CD4-positive, alpha-beta memory T cell (primary cell): ENCODE measurements around the gene OR5P2. TPM values are rescaled to one million over a fixed set of nuclear protein-coding genes. Genes with fewer than 3 reads are reported as not detected.

Source experiments
- CTCF ChIA-PET: fragments of 350-600 bp; sonication (Branson Sonifier 250); formaldehyde crosslinking; loops from one replicate; lab custom pipeline; 2021; ENCODE audit warnings: inconsistent platforms; ENCODE audit not compliant: partially characterized antibody; lab: Charles Lee
- POLR2A ChIA-PET: fragments of 350-600 bp; sonication (Branson Sonifier 250); formaldehyde crosslinking; loops from one replicate; lab custom pipeline; 2021; ENCODE audit not compliant: partially characterized antibody; lab: Charles Lee
- DNase-seq, 5 donors: peaks; one replicate each; pipeline versions ENCODE4 v3.0.0 to v3.0.0-alpha.2; 2020 to 2022; ENCODE audit warnings: mixed read lengths in 1 of 5
- H3K27ac ChIP-seq: one replicate; pipeline ENCODE4 v1.7.0; 2013; ENCODE audit warnings: low read depth, low read length
- H3K27me3 ChIP-seq: 2 replicates; pipeline ENCODE4 v1.7.0; 2013; ENCODE audit warnings: mild to moderate bottlenecking, low read length, moderate library complexity; ENCODE audit not compliant: insufficient read depth
- H3K36me3 ChIP-seq: 2 replicates; pipeline ENCODE4 v1.7.0; 2013; ENCODE audit warnings: mild to moderate bottlenecking, low read length, moderate library complexity; ENCODE audit not compliant: insufficient read depth
- H3K4me1 ChIP-seq: 2 replicates; pipeline ENCODE4 v1.7.0; 2013; ENCODE audit warnings: mild to moderate bottlenecking, low read length, moderate library complexity; ENCODE audit not compliant: insufficient read depth
- H3K4me3 ChIP-seq, 2 donors: one replicate each; pipeline ENCODE4 v1.7.0; 2013; ENCODE audit warnings: low read length in 2 of 2, mild to moderate bottlenecking in 1 of 2
- H3K9me3 ChIP-seq, 2 donors: one replicate each; pipeline ENCODE4 v1.7.0; 2013; ENCODE audit warnings: low read length in 2 of 2, control low read depth in 1 of 2; ENCODE audit not compliant: control insufficient read depth in 1 of 2
- H3K27ac Mint-ChIP-seq, 7 donors: one replicate each; pipeline ENCODE4 v1.8.0; 2020 to 2021; ENCODE audit warnings: mixed read lengths in 7 of 7, mild to moderate bottlenecking in 6 of 7, inconsistent platforms in 3 of 7, moderate library complexity in 3 of 7
- H3K27me3 Mint-ChIP-seq, 2 donors: one replicate each; pipeline ENCODE4 v1.8.0; 2020 to 2021; ENCODE audit warnings: mixed read lengths in 2 of 2
- H3K36me3 Mint-ChIP-seq, 2 donors: one replicate each; pipeline ENCODE4 v1.8.0; 2020 to 2021; ENCODE audit warnings: mixed read lengths in 2 of 2, inconsistent platforms in 1 of 2, mild to moderate bottlenecking in 1 of 2
- H3K4me1 Mint-ChIP-seq, 4 donors: one replicate each; pipeline ENCODE4 v1.8.0; 2020 to 2021; ENCODE audit warnings: mixed read lengths in 4 of 4, mild to moderate bottlenecking in 1 of 4
- H3K4me3 Mint-ChIP-seq, 8 donors: one replicate each; pipeline ENCODE4 v1.8.0; 2020 to 2021; ENCODE audit warnings: mixed read lengths in 8 of 8, mild to moderate bottlenecking in 7 of 8, moderate library complexity in 6 of 8, inconsistent platforms in 3 of 8
- H3K9me3 Mint-ChIP-seq, 8 donors: one replicate each; pipeline ENCODE4 v1.8.0; 2020 to 2021; ENCODE audit warnings: mixed read lengths in 8 of 8, mild to moderate bottlenecking in 5 of 8, inconsistent platforms in 3 of 8, moderate library complexity in 1 of 8
- intact Hi-C: fragments of 100-400 bp; cut with micrococcal nuclease; formaldehyde crosslinking; loops from one replicate; pipeline ENCODE4 v1.15.1; 2023
- polyA plus RNA-seq, 2 donors: library from polyadenylated mRNA; unstranded; fragments of 300-500 nt; fragmentation: Illumina TruSeq; gene quantifications; one replicate each; pipeline ENCODE4 v1.2.3, GENCODE V29; 2021
- total RNA-seq, 2 experiments: library from RNA; stranded (reverse); gene quantifications; one replicate each; pipeline ENCODE4 v1.2.3, GENCODE V29; 2021

OR5P2 gene
- total RNA-seq, result not detected
- not detected for polyA plus RNA-seq

DNA sequence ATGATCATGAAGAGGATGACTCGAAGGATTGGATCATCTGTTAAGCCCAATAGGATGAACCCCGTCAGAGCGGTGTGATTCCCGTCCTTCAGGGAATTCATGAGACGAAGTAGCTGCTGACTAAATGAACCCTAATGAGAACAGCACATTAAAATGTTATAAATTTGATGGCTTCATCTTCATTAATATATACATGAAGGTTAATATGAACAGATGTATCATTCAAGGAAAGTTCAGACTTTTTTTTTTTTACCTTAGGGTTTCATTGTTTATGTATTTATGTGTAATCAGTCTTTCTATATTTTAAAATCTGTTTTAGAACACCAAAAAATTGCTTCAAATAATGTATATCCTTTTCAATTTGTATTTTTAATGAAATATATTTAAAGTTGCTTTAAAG lies at the start of gene OR5P2:
OR5P2 (minus strand) TSS at position 101 of the 400 bp plus-strand sequence; CDS start at position 101, 0 bp downstream.
- intact Hi-C loops, result no loop called here
- Histone ChIP-seq H3K9me3 (no peaks in the 10 kb centered on the region), H3K4me3 (no peak within 1 kb of the TSS), H3K36me3 (no peaks in the 10 kb centered on the region), H3K27ac (no peak within 1 kb of the TSS), H3K4me1 (no peaks in the 10 kb centered on the region), H3K27me3 (no peaks in the 10 kb centered on the region)
- Mint-ChIP-seq H3K27me3 (peaks cover 4 to 5% of the 10 kb centered on the region in 2 donors), H3K4me3 (no peak within 1 kb of the TSS), H3K9me3 (peaks cover 0 to 11% (median 2%) of the 10 kb centered on the region in 8 donors), H3K27ac (no peak within 1 kb of the TSS), H3K4me1 (no peaks in the 10 kb centered on the region), H3K36me3 (no peaks in the 10 kb centered on the region)
- ChIA-PET CTCF (no interaction called here), POLR2A (no interaction called here)
- DNase-seq, result no peak

- CTCF ChIA-PET, result no interaction called here
Measured at GRCh38 chr11:7846003-7846402, 49.3 kb upstream of the OR5P2 start.

GRCh38 chr11:7844986-7845385 lies 48.2 kb upstream of the OR5P2 start:
- H3K9me3 Mint-ChIP-seq, result peaks cover 0 to 6% (median 0%) of the 10 kb centered on the region in 8 donors
- DNase-seq, result no peak
- intact Hi-C loops, result no loop called here
- CTCF ChIA-PET, result no interaction called here
- H3K27me3 Mint-ChIP-seq, result peaks cover 6 to 7% of the 10 kb centered on the region in 2 donors
- no peaks in the 10 kb centered on the region for H3K36me3 Mint-ChIP-seq
- POLR2A ChIA-PET, result no interaction called here
- Histone ChIP-seq H3K27ac (no peak overlapping the region), H3K4me3 (no peak overlapping the region), H3K4me1 (no peaks in the 10 kb centered on the region), H3K9me3 (no peaks in the 10 kb centered on the region), H3K27me3 (no peaks in the 10 kb centered on the region), H3K36me3 (no peaks in the 10 kb centered on the region)
- no peak overlapping the region for H3K27ac Mint-ChIP-seq
- no peak overlapping the region for H3K4me3 Mint-ChIP-seq
- no peaks in the 10 kb centered on the region for H3K4me1 Mint-ChIP-seq

More at GRCh38 chr11:7846003-7846402, 49.3 kb upstream of the OR5P2 start:
- Histone ChIP-seq H3K4me3 (no peak overlapping the region), H3K27me3 (no peaks in the 10 kb centered on the region), H3K27ac (no peak overlapping the region), H3K9me3 (no peaks in the 10 kb centered on the region), H3K36me3 (no peaks in the 10 kb centered on the region), H3K4me1 (no peaks in the 10 kb centered on the region)
- Mint-ChIP-seq H3K4me3 (no peak overlapping the region), H3K9me3 (peaks cover 0 to 6% (median 0%) of the 10 kb centered on the region in 8 donors), H3K27me3 (peaks cover 6 to 7% of the 10 kb centered on the region in 2 donors), H3K27ac (no peak overlapping the region), H3K4me1 (no peaks in the 10 kb centered on the region), H3K36me3 (no peaks in the 10 kb centered on the region)
- POLR2A ChIA-PET, result no interaction called here
- no peak for DNase-seq
- intact Hi-C loops, result no loop called here

DNA sequence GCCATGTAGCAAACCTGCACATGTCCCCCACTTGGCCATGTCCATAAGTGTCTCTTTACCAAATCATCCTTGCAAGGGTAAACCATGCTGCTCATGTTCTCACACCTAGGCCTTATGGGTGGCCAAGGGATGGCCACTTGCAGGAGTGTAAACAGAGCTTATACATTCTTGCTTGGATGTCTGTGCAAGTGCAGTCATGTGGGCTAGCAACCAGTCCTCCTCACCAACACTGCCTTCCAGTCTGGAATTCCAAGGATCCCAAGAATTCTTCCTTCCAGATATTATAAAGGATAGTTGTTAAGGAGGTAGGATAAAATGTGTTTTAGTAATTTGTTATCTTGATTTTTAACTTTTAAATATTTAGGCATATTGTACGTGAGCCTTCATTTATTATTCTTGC lies 47.8 kb upstream of the OR5P2 start:
- Mint-ChIP-seq H3K27ac (no peak overlapping the region), H3K27me3 (peaks cover 6 to 7% of the 10 kb centered on the region in 2 donors)

DNA sequence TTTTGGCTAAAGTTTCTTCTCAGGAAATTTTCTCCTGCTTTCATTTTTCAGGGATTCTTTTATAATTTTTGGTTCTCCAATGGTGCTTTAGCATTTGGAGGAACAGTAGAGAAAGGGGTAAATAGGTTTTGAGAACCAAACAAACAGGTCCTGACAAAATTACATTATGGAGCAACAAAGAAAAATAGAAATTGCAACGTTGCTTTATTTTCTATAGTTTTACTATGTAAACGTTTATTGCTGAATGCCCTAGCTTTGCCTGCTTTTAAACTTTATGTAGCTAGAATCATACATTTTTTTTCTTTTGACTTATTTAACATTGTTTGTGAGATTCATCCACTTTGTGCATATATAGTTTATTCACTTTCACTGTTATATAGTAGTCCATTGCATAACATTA lies 43.8 kb upstream of the OR5P2 start:
- Mint-ChIP-seq H3K9me3 (peaks cover 0 to 6% (median 0%) of the 10 kb centered on the region in 8 donors), H3K27ac (no peak overlapping the region), H3K36me3 (no peaks in the 10 kb centered on the region), H3K4me3 (no peak overlapping the region), H3K27me3 (peaks cover 4 to 7% of the 10 kb centered on the region in 2 donors), H3K4me1 (no peaks in the 10 kb centered on the region)
- H3K4me3 ChIP-seq, result no peak overlapping the region
- no peak for DNase-seq
- intact Hi-C loops, result no loop called here
- POLR2A ChIA-PET, result no interaction called here
- CTCF ChIA-PET, result no interaction called here
- no peaks in the 10 kb centered on the region for H3K27me3 ChIP-seq
- no peaks in the 10 kb centered on the region for H3K9me3 ChIP-seq
- no peaks in the 10 kb centered on the region for H3K4me1 ChIP-seq
- no peak overlapping the region for H3K27ac ChIP-seq
- H3K36me3 ChIP-seq, result no peaks in the 10 kb centered on the region

More for the DNA sequence above, 47.8 kb upstream of the OR5P2 start:
- no peaks in the 10 kb centered on the region for H3K36me3 Mint-ChIP-seq
- H3K27ac ChIP-seq, result no peak overlapping the region
- no peaks in the 10 kb centered on the region for H3K4me1 Mint-ChIP-seq
- ChIA-PET CTCF (no interaction called here), POLR2A (no interaction called here)
- no peak overlapping the region for H3K4me3 ChIP-seq
- no peaks in the 10 kb centered on the region for H3K36me3 ChIP-seq
- no peaks in the 10 kb centered on the region for H3K27me3 ChIP-seq
- intact Hi-C loops, result no loop called here
- H3K9me3 ChIP-seq, result no peaks in the 10 kb centered on the region
- no peaks in the 10 kb centered on the region for H3K4me1 ChIP-seq
- no peak for DNase-seq
- H3K4me3 Mint-ChIP-seq, result no peak overlapping the region
- peaks cover 0 to 6% (median 0%) of the 10 kb centered on the region in 8 donors for H3K9me3 Mint-ChIP-seq

DNA sequence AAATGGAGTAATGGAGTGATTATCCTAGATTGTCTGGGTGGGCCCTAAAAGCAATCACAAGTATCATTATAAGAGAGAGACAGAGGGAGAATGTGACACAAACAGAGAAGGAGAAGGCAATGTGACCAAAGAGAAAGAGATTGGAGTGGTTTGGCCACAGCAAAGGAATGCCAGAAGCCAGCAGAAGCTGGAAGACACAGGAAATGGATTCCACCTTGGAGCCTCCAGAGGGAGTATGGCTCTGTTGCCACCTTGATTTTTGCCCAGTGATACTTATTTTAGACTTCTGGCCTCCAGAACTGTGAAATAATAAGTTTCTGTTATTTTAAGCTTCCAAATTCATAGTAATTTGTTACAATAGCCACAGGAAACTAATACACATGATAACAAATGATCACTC lies 36.8 kb upstream of the OR5P2 start:
- Mint-ChIP-seq H3K27ac (no peak overlapping the region), H3K36me3 (no peaks in the 10 kb centered on the region), H3K4me3 (no peak overlapping the region), H3K9me3 (peaks cover 0 to 2% (median 0%) of the 10 kb centered on the region in 8 donors), H3K27me3 (peaks cover 1 to 5% of the 10 kb centered on the region in 2 donors), H3K4me1 (peaks cover 0 to 2% (median 0%) of the 10 kb centered on the region in 4 donors)
- no peaks in the 10 kb centered on the region for H3K36me3 ChIP-seq
- H3K4me1 ChIP-seq, result no peaks in the 10 kb centered on the region
- no peak overlapping the region for H3K27ac ChIP-seq
- POLR2A ChIA-PET, result no interaction called here
- no peaks in the 10 kb centered on the region for H3K9me3 ChIP-seq
- intact Hi-C loops, result no loop called here
- CTCF ChIA-PET, result no interaction called here
- H3K4me3 ChIP-seq, result no peak overlapping the region
- no peak for DNase-seq
- no peaks in the 10 kb centered on the region for H3K27me3 ChIP-seq

DNA sequence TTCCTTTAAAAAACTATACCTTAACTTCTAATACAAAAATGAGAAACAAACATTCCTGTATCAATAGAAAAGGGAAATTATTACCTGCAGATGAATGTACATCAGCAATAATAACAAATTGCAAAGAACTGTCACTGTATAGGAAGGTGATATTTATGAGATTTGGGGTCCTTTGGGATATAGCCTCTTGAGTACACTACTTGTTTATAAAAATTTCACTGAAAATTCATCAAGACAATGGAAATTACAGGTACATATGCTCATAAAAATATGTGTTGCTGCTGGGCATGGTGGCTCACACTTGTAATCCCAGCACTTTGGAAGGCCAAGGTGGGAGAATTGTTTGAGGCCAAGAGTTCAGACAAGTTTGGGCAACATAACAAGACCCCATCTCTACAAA lies 34.0 kb upstream of the OR5P2 start, which contains the start of gene OR5P3:
OR5P3 (minus strand) TSS at position 101 of the 400 bp plus-strand sequence.
- Mint-ChIP-seq H3K36me3 (no peaks in the 10 kb centered on the region), H3K9me3 (peaks cover 0 to 2% (median 0%) of the 10 kb centered on the region in 8 donors), H3K4me3 (no peak within 1 kb of the TSS), H3K4me1 (peaks cover 0 to 2% (median 0%) of the 10 kb centered on the region in 4 donors), H3K27ac (no peak within 1 kb of the TSS), H3K27me3 (peaks cover 1 to 8% of the 10 kb centered on the region in 2 donors)
- Histone ChIP-seq H3K4me1 (no peaks in the 10 kb centered on the region), H3K9me3 (no peaks in the 10 kb centered on the region), H3K27ac (no peak within 1 kb of the TSS), H3K36me3 (no peaks in the 10 kb centered on the region), H3K27me3 (no peaks in the 10 kb centered on the region), H3K4me3 (no peak within 1 kb of the TSS)
- ChIA-PET CTCF (no interaction called here), POLR2A (no interaction called here)
- intact Hi-C loops, result no loop called here
- DNase-seq, result no peak
